Astrocyte (in vitro differentiated cells and primary cell): ENCODE results near the gene NFATC1. TPM values are rescaled to one million over a fixed set of nuclear protein-coding genes. Genes with fewer than 3 reads are reported as not detected.

ENCODE experiments used
- DNase-seq: peaks from one replicate; pipeline ENCODE4 v3.0.0-alpha.2; 2010; ENCODE audit warnings: low read depth
- FAIRE-seq: peaks from 2 replicates; lab custom pipeline; 2011; peaks lifted over from hg19 to GRCh38; lab: Jason Lieb, UNC
- H2AFZ ChIP-seq: 2 replicates; pipeline ENCODE4 v1.6.0; 2012; ENCODE audit warnings: low read depth, low read length, inconsistent platforms
- H3K27ac ChIP-seq: 2 replicates; pipeline ENCODE4 v1.5.1; 2011; ENCODE audit warnings: low read depth, low read length, inconsistent platforms
- H3K27me3 ChIP-seq: 2 replicates; pipeline ENCODE4 v1.6.0; 2011; ENCODE audit warnings: low read length, inconsistent platforms; ENCODE audit not compliant: insufficient read depth
- H3K36me3 ChIP-seq: 2 replicates; pipeline ENCODE4 v1.5.1; 2011; ENCODE audit warnings: low read length, inconsistent platforms; ENCODE audit not compliant: insufficient read depth
- H3K4me1 ChIP-seq: 2 replicates; pipeline ENCODE4 v1.5.1; 2011; ENCODE audit warnings: low read length, inconsistent platforms; ENCODE audit not compliant: insufficient read depth
- H3K4me2 ChIP-seq: 2 replicates; pipeline ENCODE4 v1.6.0; 2012; ENCODE audit warnings: low read length, inconsistent platforms
- H3K4me3 ChIP-seq: 2 replicates; pipeline ENCODE4 v1.5.1; 2011; ENCODE audit warnings: low read depth, mild to moderate bottlenecking, low read length, inconsistent platforms; ENCODE audit not compliant: insufficient read depth
- H3K79me2 ChIP-seq: 2 replicates; pipeline ENCODE4 v1.6.0; 2012; ENCODE audit warnings: mild to moderate bottlenecking, low read length, inconsistent platforms; ENCODE audit not compliant: insufficient read depth
- H3K9ac ChIP-seq: 2 replicates; pipeline ENCODE4 v1.6.0; 2012; ENCODE audit warnings: mild to moderate bottlenecking, low read length, inconsistent platforms
- H3K9me3 ChIP-seq: 2 replicates; pipeline ENCODE4 v1.5.1; 2012; ENCODE audit warnings: low read depth, mild to moderate bottlenecking, low read length, inconsistent platforms; ENCODE audit not compliant: insufficient read depth
- H4K20me1 ChIP-seq: 2 replicates; pipeline ENCODE4 v1.6.0; 2012; ENCODE audit warnings: low read length, inconsistent platforms; ENCODE audit not compliant: insufficient read depth
- H3K27ac Mint-ChIP-seq: one replicate; pipeline ENCODE4 v1.8.0; 2021; ENCODE audit warnings: mild to moderate bottlenecking, mixed read lengths; ENCODE audit not compliant: unreplicated experiment
- H3K27me3 Mint-ChIP-seq: one replicate; pipeline ENCODE4 v1.8.0; 2021; ENCODE audit warnings: low read depth, mixed read lengths; ENCODE audit not compliant: unreplicated experiment
- H3K36me3 Mint-ChIP-seq: one replicate; pipeline ENCODE4 v1.8.0; 2021; ENCODE audit warnings: low read depth, mixed read lengths; ENCODE audit not compliant: unreplicated experiment
- H3K4me1 Mint-ChIP-seq: one replicate; pipeline ENCODE4 v1.8.0; 2021; ENCODE audit warnings: low read depth, mixed read lengths; ENCODE audit not compliant: unreplicated experiment
- H3K4me3 Mint-ChIP-seq: one replicate; pipeline ENCODE4 v1.8.0; 2021; ENCODE audit warnings: mild to moderate bottlenecking, moderate library complexity, mixed read lengths; ENCODE audit not compliant: unreplicated experiment
- H3K9me3 Mint-ChIP-seq: one replicate; pipeline ENCODE4 v1.8.0; 2021; ENCODE audit warnings: mild to moderate bottlenecking, mixed read lengths; ENCODE audit not compliant: unreplicated experiment
- CTCF ChIP-seq: IDR thresholded peaks from 2 replicates; pipeline ENCODE4 v1.5.1; 2011; ENCODE audit warnings: low read depth, mild to moderate bottlenecking, inconsistent platforms, low read length, moderate library complexity; ENCODE audit not compliant: insufficient read depth
- EZH2 ChIP-seq: IDR thresholded peaks from 2 replicates; pipeline ENCODE4 v1.6.1; 2012; ENCODE audit warnings: mild to moderate bottlenecking, low read length, inconsistent platforms; ENCODE audit not compliant: insufficient read depth
- total RNA-seq: library from RNA; stranded (reverse); gene quantifications from 2 replicates; pipeline ENCODE4 v1.2.1, GENCODE V29; 2021

NFATC1 gene
- total RNA-seq, 1 donor from 2014 or later: 11.0 TPM

- Histone ChIP-seq H3K9me3 (no peaks in the 10 kb centered on the region), H3K4me2 (no peak overlapping the region), H3K27me3 (peaks cover 10% of the 10 kb centered on the region), H3K4me1 (peaks cover 3% of the 10 kb centered on the region), H4K20me1 (no peaks in the 10 kb centered on the region), H3K36me3 (no peaks in the 10 kb centered on the region), H3K4me3 (no peak overlapping the region), H3K27ac (no peak overlapping the region), H3K9ac (no peak overlapping the region), H3K79me2 (no peaks in the 10 kb centered on the region), H2AFZ (no peak overlapping the region)
- H3K4me1 Mint-ChIP-seq: peaks cover 7% of the 10 kb centered on the region
- H3K27ac Mint-ChIP-seq: no peak overlapping the region
- FAIRE-seq (no peak), DNase-seq (no peak)
- no peaks in the 10 kb centered on the region for H3K36me3 Mint-ChIP-seq
- no peak for TF ChIP-seq EZH2
- no peak for TF ChIP-seq CTCF
- H3K9me3 Mint-ChIP-seq: no peaks in the 10 kb centered on the region
- no peaks in the 10 kb centered on the region for H3K27me3 Mint-ChIP-seq
- H3K4me3 Mint-ChIP-seq: no peak overlapping the region
Measured at GRCh38 chr18:79521416-79522205, 125.9 kb downstream of the NFATC1 start.

- peaks cover 7% of the 10 kb centered on the region for H3K4me1 Mint-ChIP-seq
- H3K9ac ChIP-seq: no peak overlapping the region
- no peaks in the 10 kb centered on the region for H3K9me3 ChIP-seq
- peak overlapping the region; percentile 34 for H3K4me3 Mint-ChIP-seq
- no peak overlapping the region for H3K27ac ChIP-seq
- H4K20me1 ChIP-seq: no peaks in the 10 kb centered on the region
- DNase-seq: no peak
- no peak for FAIRE-seq
- H3K79me2 ChIP-seq: no peaks in the 10 kb centered on the region
- H3K4me3 ChIP-seq: no peak overlapping the region
- TF ChIP-seq EZH2: no peak
- TF ChIP-seq CTCF: no peak
- peaks cover under 1% of the 10 kb centered on the region for H3K36me3 Mint-ChIP-seq
- no peaks in the 10 kb centered on the region for H3K9me3 Mint-ChIP-seq
- no peak overlapping the region for H3K4me2 ChIP-seq
- no peaks in the 10 kb centered on the region for H3K36me3 ChIP-seq
- no peak overlapping the region for H2AFZ ChIP-seq
- H3K27me3 ChIP-seq: peaks cover 14% of the 10 kb centered on the region
- peaks cover 3% of the 10 kb centered on the region for H3K4me1 ChIP-seq
- H3K27ac Mint-ChIP-seq: no peak overlapping the region
- peaks cover 7% of the 10 kb centered on the region for H3K27me3 Mint-ChIP-seq
Measured at GRCh38 chr18:79522451-79523205, 126.9 kb downstream of the NFATC1 start.
